HG03520 (cell line): ENCODE measurements around the gene CADM2.

Experiments
- ATAC-seq: cut with Tn5 transposase; IDR thresholded peaks from one replicate; pipeline ENCODE4 v1.9.1; 2021; ENCODE audit warnings: mild to moderate bottlenecking, moderate library complexity; ENCODE audit not compliant: unreplicated experiment

The CADM2 gene

DNA sequence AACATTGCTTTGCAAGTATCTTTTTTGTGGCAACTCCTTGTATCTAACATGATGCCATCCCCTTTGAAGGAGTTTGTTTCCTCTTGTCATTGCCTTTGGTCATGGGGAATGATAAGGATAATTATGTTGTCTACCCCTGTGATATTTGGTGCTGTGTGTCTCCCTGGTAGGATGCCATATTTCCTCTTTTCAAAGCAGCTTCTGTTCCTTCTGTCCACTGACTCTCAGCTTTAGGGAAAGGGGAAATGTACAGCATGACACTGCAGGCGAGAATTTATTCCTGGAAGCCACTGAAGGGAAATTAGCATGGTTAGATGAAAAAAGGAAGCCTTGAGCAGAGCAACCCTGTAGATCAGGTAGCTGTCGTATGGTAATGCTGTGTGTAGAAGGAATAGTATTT is 576.7 kb downstream of the CADM2 start:
- ATAC-seq: no peak

DNA sequence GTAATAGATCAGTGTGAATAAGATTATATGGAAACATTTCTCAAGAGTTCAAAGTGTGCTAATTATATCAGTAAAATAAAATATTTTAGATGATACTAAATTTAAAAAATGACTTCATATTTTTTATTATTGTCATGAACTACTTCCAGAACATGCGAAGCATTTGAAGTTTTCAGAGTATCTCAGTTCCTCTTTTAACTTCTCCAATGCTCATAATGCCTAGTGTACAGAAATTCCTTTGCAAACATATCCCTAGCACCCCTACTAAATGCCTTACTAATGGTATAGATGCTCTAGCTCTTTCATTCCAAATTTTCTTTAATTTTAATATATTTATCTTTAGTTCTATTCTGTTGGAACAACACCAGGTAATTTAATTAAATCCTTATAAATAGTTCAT is 580.4 kb downstream of the CADM2 start:
- no peak for ATAC-seq

DNA sequence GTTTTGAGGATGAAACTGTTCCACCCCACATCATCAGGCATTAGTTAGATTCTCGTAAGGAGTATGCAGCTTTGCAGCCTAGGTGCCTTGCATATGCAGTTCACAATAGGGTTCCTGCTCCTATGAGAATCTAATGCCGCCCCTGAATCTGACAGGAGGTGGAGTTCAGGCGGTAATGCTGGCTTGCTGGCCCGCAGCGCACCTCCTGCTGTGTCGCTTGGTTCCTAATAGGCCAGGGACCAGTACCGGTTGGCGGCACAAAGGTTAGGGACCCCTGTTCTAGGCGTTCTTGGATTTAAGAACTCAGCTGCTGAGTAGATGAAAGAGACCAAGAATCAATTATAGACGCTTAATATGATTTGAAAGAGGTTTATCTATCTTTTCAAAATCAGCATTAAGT is 595.4 kb downstream of the CADM2 start:
- no peak for ATAC-seq

GRCh38 chr3:85560088-85560785 is 601.4 kb downstream of the CADM2 start:
- no peak for ATAC-seq

DNA sequence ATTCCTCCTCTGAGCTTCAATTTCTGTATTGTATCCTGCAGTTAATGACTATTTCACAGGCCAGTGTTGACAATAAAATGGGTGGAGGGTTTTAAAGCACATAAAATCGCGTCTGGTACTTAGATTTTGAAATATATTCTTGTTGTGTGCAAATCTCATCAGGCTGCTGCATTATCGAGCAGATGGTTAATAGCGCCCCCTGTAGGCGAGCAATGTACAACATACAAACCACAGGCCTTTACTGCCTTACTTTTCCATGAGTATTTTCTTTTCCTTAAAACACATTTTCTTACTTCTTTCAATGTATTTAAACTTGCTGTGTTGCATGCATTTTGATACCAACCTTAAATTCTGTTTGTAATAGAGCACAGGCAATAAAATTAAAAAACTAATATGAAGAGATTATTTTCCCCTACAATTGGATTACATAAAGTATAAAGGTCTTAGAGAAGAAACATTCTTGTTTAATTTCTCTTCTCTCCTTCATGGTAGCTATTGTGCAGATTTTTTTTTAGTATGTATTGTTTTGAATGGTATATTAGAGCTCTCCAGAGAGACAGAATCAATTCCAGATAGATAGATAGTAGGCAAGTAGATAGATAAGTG is 608.4 kb downstream of the CADM2 start:
- ATAC-seq: no peak

DNA sequence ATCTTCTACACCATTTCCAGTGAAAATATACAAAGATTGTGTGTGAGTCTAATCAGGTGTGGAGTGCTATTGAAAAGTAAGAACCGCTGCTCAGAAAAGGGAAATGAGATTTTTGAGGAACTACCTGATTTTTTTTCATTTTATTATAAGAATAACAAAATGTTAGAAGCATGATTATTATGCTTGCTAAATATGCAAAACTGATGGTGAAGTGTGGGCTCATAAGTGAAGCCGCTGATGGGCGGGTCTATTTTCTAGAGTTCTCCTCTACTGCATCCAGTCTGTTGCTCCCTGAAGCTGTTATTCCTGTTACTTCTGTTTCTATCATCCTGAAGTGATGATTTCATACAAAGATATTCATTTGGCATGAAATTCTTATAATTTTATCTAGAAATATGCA is 612.0 kb downstream of the CADM2 start:
- no peak for ATAC-seq

GRCh38 chr3:85571835-85572234 is 613.0 kb downstream of the CADM2 start:
- ATAC-seq: no peak

GRCh38 chr3:85572426-85572825 is 613.6 kb downstream of the CADM2 start:
- no peak for ATAC-seq

GRCh38 chr3:85572978-85573377 is 614.2 kb downstream of the CADM2 start:
- no peak for ATAC-seq

DNA sequence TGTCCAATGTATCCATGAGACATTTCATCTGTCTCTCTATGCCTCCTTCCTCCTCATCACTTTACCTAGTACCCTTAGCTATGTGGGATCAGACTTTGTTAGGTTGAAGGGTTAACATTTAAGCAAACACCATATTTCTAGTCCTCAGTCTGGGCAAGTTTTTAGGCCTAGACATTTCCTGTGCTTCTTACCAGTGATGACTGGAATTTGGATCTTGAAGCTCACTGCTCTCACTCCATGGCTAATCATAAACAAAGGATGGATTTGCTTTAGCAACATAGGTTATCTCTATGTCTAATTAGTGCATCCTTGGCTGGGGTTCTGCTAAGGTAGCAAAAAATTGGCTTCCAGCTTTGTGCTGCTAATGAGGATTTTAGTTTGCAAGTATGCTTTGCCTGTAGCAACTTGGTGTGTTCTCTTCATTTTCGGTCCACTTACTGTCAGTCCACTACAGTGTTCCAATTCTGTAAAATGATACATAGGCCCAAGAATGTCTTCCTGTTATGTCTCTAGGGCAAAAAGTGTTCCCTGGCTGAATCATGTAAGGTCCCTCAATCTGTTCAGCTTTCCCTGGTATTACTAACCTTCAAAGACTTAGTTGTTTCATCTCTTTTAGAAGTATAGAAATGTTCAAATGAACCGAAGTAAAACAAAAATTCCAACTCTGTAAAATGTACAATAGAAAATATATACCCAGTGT is 615.4 kb downstream of the CADM2 start:
- no peak for ATAC-seq

DNA sequence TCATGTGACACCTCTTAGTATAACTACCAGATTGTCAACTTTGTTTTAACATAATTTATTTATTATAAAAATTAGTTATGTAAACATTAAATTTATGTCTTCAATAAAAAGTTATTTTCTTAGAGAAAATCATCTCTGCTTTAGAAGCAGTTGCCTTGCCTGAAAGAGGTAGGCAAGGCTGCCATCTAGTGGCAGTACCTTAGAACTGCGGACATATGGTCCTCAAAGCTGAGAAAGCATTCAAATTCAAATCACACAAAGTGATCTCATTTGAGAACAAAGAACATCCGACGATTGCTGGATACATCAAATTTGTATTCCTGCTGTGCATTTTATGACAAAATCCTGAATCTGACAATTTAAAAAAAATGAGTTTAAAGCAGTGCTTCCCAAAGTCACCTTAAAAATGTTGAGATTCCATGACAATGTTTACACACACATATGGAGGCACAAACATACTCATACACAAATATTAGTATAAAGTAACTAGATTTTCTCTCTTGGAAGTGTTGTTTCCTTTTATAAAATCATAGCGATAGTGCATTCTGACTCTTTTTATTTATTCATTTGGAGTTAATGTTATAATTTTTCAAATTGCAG is 617.4 kb downstream of the CADM2 start:
- ATAC-seq: peak; percentile 87

DNA sequence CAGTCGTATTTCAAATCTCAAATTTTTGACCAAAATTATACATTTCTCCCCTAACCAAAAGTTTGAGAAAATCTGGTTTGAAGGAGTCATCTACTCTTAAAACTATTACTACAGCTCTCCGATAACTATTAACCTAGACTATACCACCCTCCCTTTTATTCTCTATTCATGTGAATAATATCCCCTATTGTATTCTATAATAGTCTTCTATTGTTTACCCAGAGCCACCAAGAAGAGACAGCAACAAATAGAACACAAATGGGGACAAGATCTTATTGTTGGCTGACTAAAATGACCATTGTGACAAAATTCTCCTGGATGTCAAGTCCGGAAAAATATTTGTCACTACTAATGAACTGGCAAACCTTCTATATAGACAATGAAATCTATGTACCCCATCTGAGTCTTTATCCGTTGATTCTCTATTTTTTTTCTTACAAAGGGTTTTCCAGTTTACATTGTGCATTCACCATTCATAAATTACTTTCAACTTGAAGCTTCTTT is 618.0 kb downstream of the CADM2 start:
- ATAC-seq: no peak

- no peak for ATAC-seq
These were observed 626.1 kb downstream of the CADM2 start for GRCh38 chr3:85584779-85585356.

DNA sequence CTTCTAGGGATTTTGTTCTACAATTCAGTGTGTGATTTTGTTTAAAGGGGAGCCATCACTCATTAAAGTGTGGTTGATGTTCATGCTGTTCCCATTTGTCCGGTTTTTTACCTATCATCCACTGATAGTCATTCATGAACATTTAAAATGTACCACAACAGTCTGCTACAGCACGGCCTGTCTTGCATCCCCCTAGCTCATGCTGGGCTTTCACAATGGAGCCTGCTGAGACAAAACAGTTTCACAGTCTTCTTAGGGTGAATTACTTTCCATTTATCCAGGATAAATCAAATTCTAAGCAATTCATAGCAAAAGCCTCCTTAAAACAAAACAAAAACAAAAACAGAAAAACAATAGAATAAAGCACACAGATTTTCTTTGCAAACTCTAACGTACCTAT is 627.2 kb downstream of the CADM2 start:
- no peak for ATAC-seq

DNA sequence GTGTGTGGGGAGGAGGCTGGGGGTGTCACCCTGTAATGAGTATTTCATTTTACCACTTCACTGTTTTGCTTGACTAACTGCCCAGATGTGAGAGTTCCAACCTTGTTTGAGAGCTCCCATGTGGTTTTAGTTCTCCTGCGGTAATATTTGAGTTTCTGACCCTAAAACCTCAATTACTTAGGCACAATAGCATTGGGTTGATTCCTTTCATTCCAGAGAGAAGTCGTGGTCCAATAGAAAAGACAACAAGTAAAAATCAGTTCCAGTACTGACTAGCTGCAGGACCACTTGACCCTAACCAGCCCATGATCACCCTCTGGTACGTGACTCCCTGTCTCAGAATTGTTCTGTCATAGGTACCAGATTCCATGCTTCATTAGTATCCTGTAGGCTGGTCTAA is 630.4 kb downstream of the CADM2 start:
- no peak for ATAC-seq

DNA sequence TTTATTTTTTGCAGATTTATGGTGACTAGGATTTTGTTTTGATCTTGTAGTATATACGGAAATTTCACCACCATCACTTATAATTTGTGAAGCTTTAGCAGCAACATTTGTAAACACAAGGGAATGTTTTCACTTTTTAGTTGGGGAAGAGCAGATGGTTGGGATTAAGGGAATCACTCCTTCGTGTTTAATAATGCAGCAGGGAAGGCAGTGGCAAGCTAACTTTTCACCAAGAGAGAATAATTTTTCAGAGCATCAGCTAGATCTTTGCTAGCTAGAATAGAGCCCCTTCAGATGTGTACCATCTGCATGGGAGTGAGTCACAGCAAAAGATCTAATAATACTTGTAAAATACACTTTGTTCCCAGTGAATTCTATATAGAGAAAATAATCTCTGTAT is 632.7 kb downstream of the CADM2 start:
- no peak for ATAC-seq

DNA sequence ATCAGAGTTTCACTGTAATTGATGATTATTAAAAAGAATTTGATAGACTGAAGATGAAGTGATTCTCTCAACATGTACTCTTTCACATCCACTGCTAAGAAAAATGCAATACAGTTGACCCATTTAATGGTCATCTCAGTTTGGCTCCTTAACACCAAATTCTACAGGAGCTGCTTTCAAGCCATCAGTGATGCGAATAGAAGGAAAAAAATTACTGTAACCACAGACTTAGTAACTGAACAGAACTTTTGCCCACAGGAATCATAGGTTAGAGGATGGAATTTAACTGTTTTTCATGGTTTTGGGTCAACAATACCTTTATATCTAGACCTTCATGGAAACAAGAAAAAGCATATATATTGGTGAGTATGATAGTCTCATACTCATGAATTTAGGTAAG is 633.5 kb downstream of the CADM2 start:
- no peak for ATAC-seq

DNA sequence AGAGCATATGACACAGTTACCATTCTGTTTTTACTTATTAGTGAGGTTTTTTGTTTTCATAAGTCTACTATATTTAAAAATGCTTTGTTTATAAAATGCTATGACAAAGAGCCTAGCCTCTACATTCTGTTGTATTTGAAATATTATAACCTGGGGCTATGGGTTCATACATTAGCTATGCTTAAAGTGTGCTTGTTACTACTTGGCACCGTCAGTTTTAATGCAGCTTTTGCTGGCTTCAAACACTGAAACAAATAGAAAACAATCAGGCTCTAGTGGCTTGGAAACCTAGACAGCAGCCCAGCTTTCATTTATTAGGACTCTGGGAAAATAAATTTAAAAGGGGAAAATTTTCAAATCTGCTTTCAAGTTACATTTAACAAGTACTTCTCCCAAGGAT is 635.9 kb downstream of the CADM2 start:
- ATAC-seq: no peak

- ATAC-seq: no peak
These were observed 644.6 kb downstream of the CADM2 start for GRCh38 chr3:85603378-85603777.

DNA sequence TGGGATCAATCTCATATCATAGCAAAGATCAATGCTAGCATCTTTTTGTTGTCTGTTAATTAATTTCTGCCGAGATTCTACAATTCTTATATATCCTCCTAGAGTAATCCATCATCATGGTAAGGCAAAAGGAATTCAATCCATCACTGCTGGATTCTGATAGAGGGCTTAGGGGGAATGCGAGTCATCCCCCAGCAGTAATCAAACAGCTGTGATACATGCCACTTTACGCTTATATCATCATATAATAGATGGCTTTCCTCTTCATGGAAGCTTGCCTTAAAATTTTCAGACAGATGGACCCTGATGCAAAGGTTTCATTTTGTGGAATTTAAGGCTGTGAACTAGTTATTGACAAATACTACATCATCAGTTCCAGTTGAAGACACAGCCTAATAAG is 645.9 kb downstream of the CADM2 start:
- ATAC-seq: no peak

- no peak for ATAC-seq
These were observed 646.3 kb downstream of the CADM2 start for GRCh38 chr3:85605066-85605465.
